Left lung (tissue), 10 donors: Measurements from ENCODE around the gene LAMA5. TPM values are rescaled to one million over a fixed set of nuclear protein-coding genes. Genes with fewer than 3 reads are reported as not detected.

Experiments used
- ATAC-seq: fragments of 200-7000 bp; cut with Tn5 transposase; one replicate; pipeline ENCODE4 v1.9.1; 2020; ENCODE audit warnings: moderate library complexity
- DNase-seq, 4 donors: peaks; one replicate each; pipeline ENCODE4 v3.0.0-alpha.2; 2013 to 2020
- H3K27ac ChIP-seq, 2 donors: fragments of 200-600 bp; sonication (generic) in 1 of 2; one replicate each; pipeline versions ENCODE4 v1.5.0 to v1.8.0; 2020 to 2021
- H3K27me3 ChIP-seq, 2 donors: fragments of 200-600 bp; sonication (generic) in 1 of 2; one replicate each; pipeline versions ENCODE4 v1.5.0 to v1.8.0; 2020 to 2021
- H3K36me3 ChIP-seq, 2 donors: fragments of 200-600 bp; sonication (generic) in 1 of 2; one replicate each; pipeline versions ENCODE4 v1.5.0 to v1.8.0; 2020 to 2021
- H3K4me1 ChIP-seq, 2 donors: fragments of 200-600 bp; one replicate each; pipeline ENCODE4 v1.8.0; 2021
- H3K4me3 ChIP-seq, 2 donors: fragments of 200-600 bp; sonication (generic) in 1 of 2; one replicate each; pipeline versions ENCODE4 v1.5.0 to v1.8.0; 2020 to 2021; ENCODE audit warnings: mild to moderate bottlenecking in 1 of 2
- H3K9me3 ChIP-seq, 2 donors: fragments of 200-600 bp; sonication (generic) in 1 of 2; one replicate each; pipeline versions ENCODE4 v1.5.0 to v1.8.0; 2020 to 2021
- intact Hi-C, 2 donors: fragments of 100-400 bp; cut with DNase I; formaldehyde crosslinking; loops; one replicate each; pipeline versions ENCODE4 v1.11.2 to v1.14.2; 2022
- polyA plus RNA-seq, 6 donors: library from polyadenylated mRNA; unstranded; fragments of 120-200 nt; gene quantifications; one replicate each; pipeline ENCODE4 v1.2.1, GENCODE V29; 2013; ENCODE audit not compliant: insufficient read length in 6 of 6
- total RNA-seq, 2 donors: library from RNA; stranded (reverse); fragmentation: NEBNext Ultra II Directional; extraction: Animal tissue kit (Norgen Biotek cat#: 25700); gene quantifications; one replicate each; pipeline ENCODE4 v1.2.1, GENCODE V29; 2021
- TF ChIP-seq, protein P1 (sequence below), 2 donors: fragments of 200-600 bp; sonication (generic) in 1 of 2; IDR thresholded peaks; one replicate each; pipeline versions ENCODE4 v1.5.0 to v1.8.0; 2021; ENCODE audit warnings: antibody characterized with exemption in 2 of 2
- donor health status: DM: no; HTN: yes; CAD: no.
- donor health status: DM: no; HTN: no; CAD: no.

The LAMA5 gene
- total and polyA plus RNA-seq, 8 donors = 123 to 267 (median 158) TPM

DNA sequence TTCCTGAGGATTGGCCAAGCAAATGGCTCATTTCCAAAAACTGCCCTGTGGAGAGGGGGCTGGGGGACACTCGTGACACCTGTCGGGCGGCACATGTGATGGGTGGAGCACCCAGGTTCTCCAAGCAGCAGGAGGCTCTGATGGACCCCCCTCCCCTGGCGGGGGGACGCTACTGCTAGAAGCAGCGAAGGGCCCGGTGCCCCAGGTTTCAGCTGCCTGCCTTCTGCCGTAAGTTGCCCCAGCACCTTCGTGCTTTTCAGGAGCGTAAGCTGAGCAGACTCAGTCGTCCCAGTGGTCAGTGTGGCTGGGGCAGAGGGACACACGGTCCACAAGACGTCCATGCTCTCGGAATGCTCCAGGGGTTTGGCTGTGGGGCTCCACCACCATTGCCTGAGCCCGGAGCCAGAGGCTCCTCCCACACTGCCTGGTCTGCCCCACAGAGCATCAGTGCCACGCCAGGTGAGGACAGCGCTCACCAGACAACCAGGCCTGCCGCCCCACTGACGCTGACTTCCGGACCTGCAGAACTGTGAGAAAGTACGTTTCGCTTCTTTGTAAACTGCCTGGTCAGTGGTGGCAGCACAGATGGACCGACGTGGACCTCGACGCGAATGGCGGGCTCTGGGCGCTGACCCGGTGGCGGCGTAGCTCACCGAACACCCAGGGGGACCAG is 68.4 kb downstream of the LAMA5 start:
- DNase-seq = peak in 1 of 4 donors; percentile 74
- H3K4me1 ChIP-seq = peaks cover 0 to 9% of the 10 kb centered on the region in 2 donors
- no peak overlapping the region for H3K4me3 ChIP-seq
- ATAC-seq = no peak
- H3K27me3 ChIP-seq = no peaks in the 10 kb centered on the region
- intact Hi-C loops = no loop called here
- peaks cover 0 to 52% of the 10 kb centered on the region in 2 donors for H3K36me3 ChIP-seq
- TF ChIP-seq, protein P1, sequence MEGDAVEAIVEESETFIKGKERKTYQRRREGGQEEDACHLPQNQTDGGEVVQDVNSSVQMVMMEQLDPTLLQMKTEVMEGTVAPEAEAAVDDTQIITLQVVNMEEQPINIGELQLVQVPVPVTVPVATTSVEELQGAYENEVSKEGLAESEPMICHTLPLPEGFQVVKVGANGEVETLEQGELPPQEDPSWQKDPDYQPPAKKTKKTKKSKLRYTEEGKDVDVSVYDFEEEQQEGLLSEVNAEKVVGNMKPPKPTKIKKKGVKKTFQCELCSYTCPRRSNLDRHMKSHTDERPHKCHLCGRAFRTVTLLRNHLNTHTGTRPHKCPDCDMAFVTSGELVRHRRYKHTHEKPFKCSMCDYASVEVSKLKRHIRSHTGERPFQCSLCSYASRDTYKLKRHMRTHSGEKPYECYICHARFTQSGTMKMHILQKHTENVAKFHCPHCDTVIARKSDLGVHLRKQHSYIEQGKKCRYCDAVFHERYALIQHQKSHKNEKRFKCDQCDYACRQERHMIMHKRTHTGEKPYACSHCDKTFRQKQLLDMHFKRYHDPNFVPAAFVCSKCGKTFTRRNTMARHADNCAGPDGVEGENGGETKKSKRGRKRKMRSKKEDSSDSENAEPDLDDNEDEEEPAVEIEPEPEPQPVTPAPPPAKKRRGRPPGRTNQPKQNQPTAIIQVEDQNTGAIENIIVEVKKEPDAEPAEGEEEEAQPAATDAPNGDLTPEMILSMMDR (IDR thresholded peaks at IDR 0.05) = no peak
- H3K27ac ChIP-seq = no peak overlapping the region
- H3K9me3 ChIP-seq = no peaks in the 10 kb centered on the region

DNA sequence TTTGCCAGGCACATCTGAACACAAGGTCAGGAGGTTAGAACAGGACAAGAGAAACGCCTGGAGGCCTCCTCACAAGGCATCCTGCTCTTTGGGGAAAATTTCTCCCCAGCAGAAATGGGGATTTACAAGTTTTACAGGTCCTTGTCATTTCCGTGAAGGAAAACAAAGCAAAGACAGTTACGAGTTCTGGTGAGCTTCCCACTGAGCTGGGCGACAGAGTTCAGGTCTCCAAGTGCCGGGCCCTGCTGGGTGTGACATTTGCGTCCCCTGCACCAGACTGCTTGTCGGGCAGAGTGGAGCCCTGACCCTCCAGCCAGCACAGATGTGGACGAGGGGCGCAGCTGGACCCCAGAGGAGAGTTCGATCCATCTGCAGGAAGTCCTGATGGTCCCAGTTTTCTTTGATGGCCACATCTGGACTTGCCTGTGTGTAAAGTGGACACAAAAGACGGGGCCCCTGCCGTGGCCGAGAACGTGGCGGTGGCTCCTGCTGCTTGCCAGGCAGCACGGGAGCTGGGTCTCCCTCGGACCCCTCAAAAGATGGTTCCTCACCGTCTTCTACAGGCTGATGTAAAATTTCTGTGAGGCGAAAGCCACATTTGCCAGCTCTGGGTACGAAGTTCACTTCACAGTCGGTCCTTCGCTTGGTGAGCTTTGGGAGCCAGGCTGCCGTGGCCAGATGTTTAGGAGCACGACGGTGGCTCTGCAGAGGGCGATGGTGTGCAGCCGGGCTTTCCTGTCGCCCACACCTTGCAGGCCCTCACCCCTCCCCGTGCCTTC is 69.5 kb downstream of the LAMA5 start:
- peak in 1 of 4 donors; percentile 65 for DNase-seq
- H3K9me3 ChIP-seq = no peaks in the 10 kb centered on the region
- no peaks in the 10 kb centered on the region for H3K27me3 ChIP-seq
- H3K36me3 ChIP-seq = peaks cover 0 to 62% of the 10 kb centered on the region in 2 donors
- no peak for ATAC-seq
- TF ChIP-seq, protein P1 (IDR thresholded peaks at IDR 0.05) = no peak
- H3K4me1 ChIP-seq = peaks cover 0 to 4% of the 10 kb centered on the region in 2 donors
- no peak overlapping the region for H3K4me3 ChIP-seq
- H3K27ac ChIP-seq = no peak overlapping the region
- intact Hi-C loops = no loop called here

DNA sequence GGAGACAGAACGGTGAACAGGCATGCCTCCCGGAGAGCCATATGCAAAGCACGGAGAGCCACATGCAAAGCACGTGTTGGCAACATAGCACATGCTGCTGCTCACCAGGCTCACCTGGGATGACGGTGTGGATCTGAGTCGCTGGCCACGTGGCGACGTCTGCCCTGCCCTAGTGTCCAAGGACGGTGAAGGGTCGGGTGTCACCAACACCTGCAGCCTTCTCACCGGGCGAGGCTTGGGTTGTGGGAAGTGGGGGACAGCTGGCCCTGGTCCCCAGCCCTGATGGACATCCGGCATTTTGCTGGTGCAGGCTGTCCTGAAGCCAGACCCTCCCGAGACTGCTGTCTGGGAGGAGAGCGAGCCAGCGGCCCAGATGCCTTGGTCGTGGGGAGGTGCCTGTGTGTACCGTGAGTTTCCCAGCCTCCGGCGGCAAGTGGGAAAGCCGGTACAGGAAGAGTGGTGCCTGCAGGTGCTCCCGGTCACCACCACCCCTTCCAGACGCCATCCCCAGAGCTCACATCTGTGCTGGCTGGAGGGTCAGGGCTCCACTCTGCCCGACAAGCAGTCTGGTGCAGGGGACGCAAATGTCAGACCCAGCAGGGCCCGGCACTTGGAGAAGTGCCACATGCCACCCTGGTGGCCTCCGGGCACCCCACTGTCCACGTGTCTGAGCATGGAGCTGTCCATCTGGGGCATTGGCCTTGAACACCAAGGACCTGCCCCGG is 70.2 kb downstream of the LAMA5 start:
- no peak overlapping the region for H3K4me3 ChIP-seq
- DNase-seq (peak in 1 of 4 donors; percentile 68), ATAC-seq (no peak)
- peaks cover 0 to 70% of the 10 kb centered on the region in 2 donors for H3K36me3 ChIP-seq
- H3K27me3 ChIP-seq = no peaks in the 10 kb centered on the region
- intact Hi-C loops = no loop called here
- no peaks in the 10 kb centered on the region for H3K9me3 ChIP-seq
- H3K4me1 ChIP-seq = peaks cover 0 to 4% of the 10 kb centered on the region in 2 donors
- no peak overlapping the region for H3K27ac ChIP-seq
- TF ChIP-seq, protein P1 (IDR thresholded peaks at IDR 0.05) = no peak

DNA sequence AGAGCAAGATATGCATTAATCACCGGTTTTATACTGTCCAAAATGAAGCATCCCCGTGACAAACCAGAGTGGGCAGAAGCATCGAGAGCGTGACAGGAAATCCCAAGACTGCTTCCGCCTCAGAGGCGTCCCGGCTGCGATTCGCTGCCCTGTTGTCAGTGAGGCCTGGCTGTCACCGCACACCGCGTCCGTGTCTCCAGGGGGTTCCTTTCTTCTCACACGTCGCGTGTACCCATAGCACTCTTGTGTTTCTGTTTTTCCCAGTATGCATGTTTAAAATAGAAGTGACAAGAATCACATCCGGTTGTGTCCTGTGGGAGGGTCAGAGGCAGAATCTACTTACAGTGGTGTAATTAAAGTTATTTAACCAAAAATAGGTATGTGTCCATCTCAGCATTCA is 72.6 kb downstream of the LAMA5 start:
- DNase-seq = no peak
- TF ChIP-seq, protein P1 (IDR thresholded peaks at IDR 0.05) = no peak
- H3K36me3 ChIP-seq = peaks cover 0 to 94% of the 10 kb centered on the region in 2 donors
- no peak overlapping the region for H3K4me3 ChIP-seq
- intact Hi-C loops = no loop called here
- no peaks in the 10 kb centered on the region for H3K27me3 ChIP-seq
- no peak overlapping the region for H3K27ac ChIP-seq
- ATAC-seq = no peak
- no peaks in the 10 kb centered on the region for H3K4me1 ChIP-seq
- no peaks in the 10 kb centered on the region for H3K9me3 ChIP-seq

DNA sequence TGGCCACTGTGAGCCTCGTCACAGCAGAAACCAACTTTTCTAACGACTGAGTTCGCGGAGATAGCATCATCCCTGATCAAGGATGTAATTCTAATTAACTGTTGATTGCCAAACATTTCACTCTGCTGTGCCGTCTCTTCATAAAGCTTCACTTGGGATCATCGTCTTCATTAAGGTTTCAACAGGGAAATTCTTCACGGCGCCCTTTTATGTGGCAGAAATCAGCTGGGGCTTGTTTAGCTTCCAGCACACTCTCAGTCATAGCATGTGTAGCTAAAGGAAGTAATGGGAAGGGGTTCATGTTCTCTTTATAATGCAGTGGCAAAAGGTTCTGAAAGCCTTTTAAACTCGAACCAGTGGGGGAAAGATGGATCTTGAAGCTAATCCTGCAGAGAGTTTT is 73.2 kb downstream of the LAMA5 start:
- no peak overlapping the region for H3K27ac ChIP-seq
- H3K36me3 ChIP-seq = peaks cover 0 to 97% of the 10 kb centered on the region in 2 donors
- DNase-seq = no peak
- TF ChIP-seq, protein P1 (IDR thresholded peaks at IDR 0.05) = no peak
- H3K4me1 ChIP-seq = no peaks in the 10 kb centered on the region
- no peak overlapping the region for H3K4me3 ChIP-seq
- ATAC-seq = no peak
- intact Hi-C loops = no loop called here
- no peaks in the 10 kb centered on the region for H3K9me3 ChIP-seq
- H3K27me3 ChIP-seq = no peaks in the 10 kb centered on the region
